ENCODE results near the gene SLC5A2.

DNA sequence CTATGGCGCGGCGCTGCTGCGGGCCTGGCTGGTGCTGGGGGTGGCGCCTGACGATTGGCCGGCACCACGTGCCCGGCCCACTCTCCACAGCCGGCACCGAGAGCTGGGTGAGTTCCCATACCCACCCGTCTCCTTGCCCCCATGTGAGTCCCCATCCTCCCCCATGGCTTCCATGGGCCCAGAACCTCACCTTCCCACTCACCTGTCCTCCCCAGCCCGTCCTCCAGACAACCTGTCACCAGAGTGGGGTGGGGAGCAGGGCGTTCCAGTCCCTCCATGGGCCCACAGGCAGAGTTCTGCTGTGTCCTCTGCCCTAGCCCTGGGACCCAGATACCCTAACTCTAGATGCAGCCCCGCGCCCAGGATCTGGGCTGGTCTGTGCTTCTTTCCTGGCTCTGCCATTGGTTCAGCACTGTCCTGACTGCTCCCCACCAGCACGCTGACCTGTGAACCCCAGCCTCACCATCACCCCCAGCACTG, 18.1 kb upstream of the SLC5A2 start:
- TF ChIP-seq, protein P1, sequence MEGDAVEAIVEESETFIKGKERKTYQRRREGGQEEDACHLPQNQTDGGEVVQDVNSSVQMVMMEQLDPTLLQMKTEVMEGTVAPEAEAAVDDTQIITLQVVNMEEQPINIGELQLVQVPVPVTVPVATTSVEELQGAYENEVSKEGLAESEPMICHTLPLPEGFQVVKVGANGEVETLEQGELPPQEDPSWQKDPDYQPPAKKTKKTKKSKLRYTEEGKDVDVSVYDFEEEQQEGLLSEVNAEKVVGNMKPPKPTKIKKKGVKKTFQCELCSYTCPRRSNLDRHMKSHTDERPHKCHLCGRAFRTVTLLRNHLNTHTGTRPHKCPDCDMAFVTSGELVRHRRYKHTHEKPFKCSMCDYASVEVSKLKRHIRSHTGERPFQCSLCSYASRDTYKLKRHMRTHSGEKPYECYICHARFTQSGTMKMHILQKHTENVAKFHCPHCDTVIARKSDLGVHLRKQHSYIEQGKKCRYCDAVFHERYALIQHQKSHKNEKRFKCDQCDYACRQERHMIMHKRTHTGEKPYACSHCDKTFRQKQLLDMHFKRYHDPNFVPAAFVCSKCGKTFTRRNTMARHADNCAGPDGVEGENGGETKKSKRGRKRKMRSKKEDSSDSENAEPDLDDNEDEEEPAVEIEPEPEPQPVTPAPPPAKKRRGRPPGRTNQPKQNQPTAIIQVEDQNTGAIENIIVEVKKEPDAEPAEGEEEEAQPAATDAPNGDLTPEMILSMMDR (IDR thresholded peaks at IDR 0.05), result no peak
- no peak for TF ChIP-seq EP300 (IDR thresholded peaks at IDR 0.05)
- TF ChIP-seq POLR2A (IDR thresholded peaks at IDR 0.05; ENCODE audit: low read depth), result no peak
